GM12878 (cell line): ENCODE data around the gene XPNPEP1. TPM values are rescaled to one million over a fixed set of nuclear protein-coding genes. Genes with fewer than 3 reads are reported as not detected.

Experiments
- ATAC-seq: fragments of 200-7000 bp; cut with Tn5 transposase; 3 replicates; pipeline ENCODE4 v1.9.1; 2020; ENCODE audit warnings: mild to moderate bottlenecking, moderate library complexity
- BruUV-seq: library from RNA; stranded (reverse); fragments of 400-500 nt; replicated peaks from 2 replicates; lab custom pipeline; 2021; lab: Mats Ljungman, UMichigan
- CTCF ChIA-PET: fragments of 300-600 bp; sonication (Branson Sonifier 250); formaldehyde crosslinking; extraction: SDS; loops from one replicate; lab custom pipeline; 2021; ENCODE audit warnings: inconsistent platforms; lab: Yijun Ruan, JAX
- POLR2A ChIA-PET: fragments of 350-600 bp; formaldehyde crosslinking; extraction: SDS; loops from one replicate; lab custom pipeline; 2021; ENCODE audit warnings: inconsistent platforms; lab: Charles Lee
- RAD21 ChIA-PET: fragments of 300-600 bp; sonication (Branson Sonifier 250); formaldehyde crosslinking; loops from one replicate; lab custom pipeline; 2023; ENCODE audit warnings: antibody characterized with exemption; ENCODE audit not compliant: unreplicated experiment; lab: Charles Lee
- SMC1A ChIA-PET: fragments of 300-600 bp; sonication (Branson Sonifier 250); formaldehyde crosslinking; loops from one replicate; lab custom pipeline; 2023; ENCODE audit not compliant: unreplicated experiment, uncharacterized antibody; lab: Charles Lee
- DNase-seq: peaks from one replicate; pipeline ENCODE4 v3.0.0-alpha.2; 2011; ENCODE audit warnings: low read depth, low spot score
- FAIRE-seq: peaks from 3 replicates; lab custom pipeline; 2011; peaks lifted over from hg19 to GRCh38; lab: Jason Lieb, UNC
- H2AFZ ChIP-seq: 2 replicates; pipeline ENCODE4 v1.6.0; 2011; ENCODE audit warnings: low read depth, low read length, control low read depth; ENCODE audit not compliant: control insufficient read depth
- H3K27ac ChIP-seq: 2 replicates; pipeline ENCODE4 v1.5.1; 2011; ENCODE audit warnings: control low read depth; ENCODE audit not compliant: control insufficient read depth, insufficient read depth
- H3K27me3 ChIP-seq, 2 experiments: replicated peaks in 1 of 2; 2 replicates each; pipeline versions ENCODE4 v1.6.0 to v1.6.1; 2011; ENCODE audit warnings: low read length in 1 of 2; ENCODE audit not compliant: control insufficient read depth in 2 of 2, insufficient read depth in 2 of 2
- H3K36me3 ChIP-seq, 2 experiments: 2 replicates each; pipeline ENCODE4 v1.5.1; 2011; ENCODE audit warnings: low read length in 1 of 2; ENCODE audit not compliant: control insufficient read depth in 2 of 2, insufficient read depth in 2 of 2
- H3K4me1 ChIP-seq: 2 replicates; pipeline ENCODE4 v1.6.1; 2011; ENCODE audit warnings: mild to moderate bottlenecking, low read length, moderate library complexity, mixed read lengths; ENCODE audit not compliant: control insufficient read depth, insufficient read depth
- H3K4me2 ChIP-seq: 2 replicates; pipeline ENCODE4 v1.6.0; 2011; ENCODE audit warnings: control low read depth; ENCODE audit not compliant: control insufficient read depth, insufficient read depth
- H3K4me3 ChIP-seq: fragments of 200-600 bp; sonication (generic); 2 replicates; pipeline ENCODE4 v1.5.1; 2016
- H3K79me2 ChIP-seq: 2 replicates; pipeline ENCODE4 v1.6.0; 2011; ENCODE audit warnings: low read length; ENCODE audit not compliant: control insufficient read depth, insufficient read depth
- H3K9ac ChIP-seq: 2 replicates; pipeline ENCODE4 v1.8.0; 2011; ENCODE audit warnings: low read length, control low read depth, mixed read lengths; ENCODE audit not compliant: control insufficient read depth, insufficient read depth
- H3K9me3 ChIP-seq: replicated peaks from 3 replicates; pipeline ENCODE4 v1.5.1; 2011; ENCODE audit warnings: mild to moderate bottlenecking, low read length; ENCODE audit not compliant: control insufficient read depth, insufficient read depth
- H4K20me1 ChIP-seq: 2 replicates; pipeline ENCODE4 v1.6.0; 2011; ENCODE audit not compliant: control insufficient read depth, insufficient read depth
- CBFB ChIP-seq: IDR thresholded peaks from 2 replicates; pipeline ENCODE4 v1.6.1; 2016; ENCODE audit warnings: antibody characterized with exemption, low read depth
- DPF2 ChIP-seq: fragments of 450-650 bp; IDR thresholded peaks from 2 replicates; pipeline ENCODE4 v1.6.1; 2017; ENCODE audit warnings: mild to moderate bottlenecking
- RBBP5 ChIP-seq: fragments of 200-600 bp; sonication (generic); conservative IDR thresholded peaks from 2 replicates; pipeline ENCODE4 v1.6.1; 2016
- SMAD5 ChIP-seq: IDR thresholded peaks from 2 replicates; pipeline ENCODE4 v1.6.1; 2016; ENCODE audit warnings: antibody characterized with exemption, low read depth
- WGBS: methylation state at CpG from one replicate; pipeline ENCODE4 v1.1.6; 2016; ENCODE audit warnings: low lambda C conversion rate; ENCODE audit not compliant: insufficient replicate concordance, insufficient coverage; ENCODE audit errors: missing lambda C conversion rate; 5-methylcytosine and 5-hydroxymethylcytosine counted together
- in situ Hi-C: fragments of 300-500 bp; cut with MboI; formaldehyde crosslinking; loops from 9 replicates; pipeline ENCODE4 v1.14.3; 2018; ENCODE audit warnings: mixed read lengths
- intact Hi-C: fragments of 100-400 bp; cut with micrococcal nuclease; formaldehyde crosslinking; loops from one replicate; pipeline ENCODE4 v1.14.2; 2022; ENCODE audit not compliant: unreplicated experiment
- polyA plus RNA-seq, 11 experiments: library from polyadenylated mRNA; depleted of rRNA in 4 of 11; unstranded in 6 of 11; stranded (reverse) in 5 of 11; fragments of >200 nt; fragmentation: Nextera tagmentation in 4 of 11; fragmentation: Illumina TruSeq in 1 of 11; extraction: Ambion mirVana in 4 of 11; extraction: Trizol in 1 of 11; gene quantifications; 1 replicate in 1 of 11; 2 replicates in 10 of 11; pipeline versions ENCODE4 v1.2.1 to v1.2.3, GENCODE V29; 2011 to 2016; ENCODE audit warnings: inconsistent platforms in 2 of 11, missing spikeins in 2 of 11, low read depth in 1 of 11
- total RNA-seq, 4 experiments: library from RNA; depleted of rRNA in 3 of 4; stranded (reverse); fragments of >200 nt in 3 of 4; fragmentation: Illumina TruSeq in 1 of 4; extraction: Trizol in 1 of 4; gene quantifications; 2 replicates each; pipeline versions ENCODE4 v1.2.1 to v1.2.3, GENCODE V29; 2013 to 2021
- TF ChIP-seq, protein P1 (sequence below): fragments of 450-650 bp; IDR thresholded peaks from 2 replicates; pipeline ENCODE4 v1.6.1; 2017; ENCODE audit warnings: mild to moderate bottlenecking

XPNPEP1 gene
- total and polyA plus RNA-seq, 10 of the 15 experiments (the other 5 are each of a cell fraction or from before 2014, with no cell fraction given) = 22.7 to 108 (median 43.5) TPM

- no peak overlapping the region for H3K27ac ChIP-seq
- peaks cover 12% of the 10 kb centered on the region for H3K4me1 ChIP-seq
- H3K4me2 ChIP-seq = no peak overlapping the region
- H3K27me3 ChIP-seq = no peaks in the 10 kb centered on the region
- peaks cover 20 to 35% of the 10 kb centered on the region in 2 experiments for H3K36me3 ChIP-seq
- BruUV-seq = no TSS peak
- H3K4me3 ChIP-seq = no peak overlapping the region
- FAIRE-seq = no peak
- no peak for ATAC-seq
- POLR2A ChIA-PET = interaction anchor here (1.2 kb wide), 1 partner anchor 24 kb away, joined by 3 read pairs; no protein-coding TSS in a partner anchor
- no peak for DNase-seq
- H2AFZ ChIP-seq = no peak overlapping the region
- intact Hi-C loops (loop anchor here (10.0 kb wide), 2 partner anchors 117 to 337 kb away; partner anchors contain the start of gene ADD3), in situ Hi-C loops (no loop called here)
- H3K9me3 ChIP-seq = no peaks in the 10 kb centered on the region
- RAD21 ChIA-PET = no interaction called here
- no peaks in the 10 kb centered on the region; the same call in 1 of the 2 replicates for H4K20me1 ChIP-seq
- WGBS = 98% methylated on average over 9 of the region's 9 CpGs
- TF ChIP-seq SMAD5 (no peak), RBBP5 (no peak), CBFB (no peak), DPF2 (no peak)
- TF ChIP-seq, protein P1, sequence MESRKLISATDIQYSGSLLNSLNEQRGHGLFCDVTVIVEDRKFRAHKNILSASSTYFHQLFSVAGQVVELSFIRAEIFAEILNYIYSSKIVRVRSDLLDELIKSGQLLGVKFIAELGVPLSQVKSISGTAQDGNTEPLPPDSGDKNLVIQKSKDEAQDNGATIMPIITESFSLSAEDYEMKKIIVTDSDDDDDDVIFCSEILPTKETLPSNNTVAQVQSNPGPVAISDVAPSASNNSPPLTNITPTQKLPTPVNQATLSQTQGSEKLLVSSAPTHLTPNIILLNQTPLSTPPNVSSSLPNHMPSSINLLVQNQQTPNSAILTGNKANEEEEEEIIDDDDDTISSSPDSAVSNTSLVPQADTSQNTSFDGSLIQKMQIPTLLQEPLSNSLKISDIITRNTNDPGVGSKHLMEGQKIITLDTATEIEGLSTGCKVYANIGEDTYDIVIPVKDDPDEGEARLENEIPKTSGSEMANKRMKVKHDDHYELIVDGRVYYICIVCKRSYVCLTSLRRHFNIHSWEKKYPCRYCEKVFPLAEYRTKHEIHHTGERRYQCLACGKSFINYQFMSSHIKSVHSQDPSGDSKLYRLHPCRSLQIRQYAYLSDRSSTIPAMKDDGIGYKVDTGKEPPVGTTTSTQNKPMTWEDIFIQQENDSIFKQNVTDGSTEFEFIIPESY = no peak
- SMC1A ChIA-PET = interaction anchor here (1.0 to 1.4 kb wide), 4 partner anchors 12 to 250 kb away, joined by 3 read pairs; no protein-coding TSS in a partner anchor
- H3K9ac ChIP-seq = no peak overlapping the region
- CTCF ChIA-PET = interaction anchor here (0.8 kb wide), 2 partner anchors 69 to 127 kb away, joined by 3 read pairs; no protein-coding TSS in a partner anchor
- H3K79me2 ChIP-seq = no peaks in the 10 kb centered on the region
Measured at GRCh38 chr10:109887776-109888175, 35.5 kb downstream of the XPNPEP1 start.
